Aorta (tissue), 5 donors: ENCODE measurements around the gene KNSTRN. TPM values are rescaled to one million over a fixed set of nuclear protein-coding genes. Genes with fewer than 3 reads are reported as not detected.

ENCODE experiments used
- ATAC-seq: fragments of 200-7000 bp; cut with Tn5 transposase; one replicate; pipeline ENCODE4 v1.9.1; 2022; ENCODE audit warnings: moderate library complexity; ENCODE audit not compliant: low FRiP score
- DNase-seq, 2 donors: peaks; one replicate each; pipeline ENCODE4 v3.0.0-alpha.2; 2020
- H3K27ac ChIP-seq, 2 donors: one replicate each; pipeline ENCODE4 v1.5.1; 2013; ENCODE audit warnings: low read length in 2 of 2, mild to moderate bottlenecking in 2 of 2, moderate library complexity in 2 of 2, control low read depth in 1 of 2, inconsistent platforms in 1 of 2, low read depth in 1 of 2
- H3K27me3 ChIP-seq, 2 donors: one replicate each; pipeline ENCODE4 v1.6.1; 2013; ENCODE audit warnings: control low read depth in 1 of 2, low read length in 1 of 2, mild to moderate bottlenecking in 1 of 2, moderate library complexity in 1 of 2; ENCODE audit not compliant: insufficient read depth in 2 of 2, control insufficient read depth in 1 of 2
- H3K36me3 ChIP-seq, 2 donors: one replicate each; pipeline ENCODE4 v1.6.1; 2013; ENCODE audit warnings: control low read depth in 1 of 2, low read length in 1 of 2, mild to moderate bottlenecking in 1 of 2; ENCODE audit not compliant: insufficient read depth in 2 of 2, control insufficient read depth in 1 of 2
- H3K4me1 ChIP-seq, 2 donors: one replicate each; pipeline ENCODE4 v1.6.1; 2013; ENCODE audit warnings: low read length in 2 of 2, control low read depth in 1 of 2, mild to moderate bottlenecking in 1 of 2, moderate library complexity in 1 of 2; ENCODE audit not compliant: insufficient read depth in 2 of 2, control insufficient read depth in 1 of 2
- H3K4me3 ChIP-seq, 2 donors: one replicate each; pipeline ENCODE4 v1.5.1; 2013; ENCODE audit warnings: low read length in 2 of 2, control low read depth in 1 of 2, mild to moderate bottlenecking in 1 of 2
- H3K9me3 ChIP-seq: one replicate; pipeline ENCODE4 v1.6.1; 2013; ENCODE audit warnings: mild to moderate bottlenecking, low read length; ENCODE audit not compliant: control insufficient read depth
- WGBS, 2 donors: extraction: QIAGEN DNeasy Blood & Tissue Kit; methylation state at CpG; one replicate each; pipeline ENCODE4 v1.1.7; 2013; 5-methylcytosine and 5-hydroxymethylcytosine counted together
- intact Hi-C, 2 donors: fragments of 100-400 bp; cut with DNase I; formaldehyde crosslinking; loops; one replicate each; pipeline versions ENCODE4 v1.14.2 to v1.15.0; 2022
- polyA plus RNA-seq, 2 donors: library from polyadenylated mRNA; stranded (reverse); fragments of 200-250 nt; gene quantifications; one replicate each; pipeline ENCODE4 v1.2.3, GENCODE V29; 2013
- total RNA-seq, 2 donors: library from RNA; stranded (reverse); fragmentation: NEBNext Ultra II Directional; extraction: Animal tissue kit (Norgen Biotek cat#: 25700); gene quantifications; one replicate each; pipeline ENCODE4 v1.2.1, GENCODE V29; 2021
- donor health status: healthy with polysubstance abuse.
- donor health status: Bipolar disorder and iron deficiency.
- donor health status: DM: no; HTN: no; CAD: no.
- donor health status: DM: no; HTN: no; CAD: no.
- donor health status: DM: yes; HTN: yes; CAD: no.

The KNSTRN gene
- total and polyA plus RNA-seq, 4 donors, result 3.1 to 7.6 (median 5.4) TPM

DNA sequence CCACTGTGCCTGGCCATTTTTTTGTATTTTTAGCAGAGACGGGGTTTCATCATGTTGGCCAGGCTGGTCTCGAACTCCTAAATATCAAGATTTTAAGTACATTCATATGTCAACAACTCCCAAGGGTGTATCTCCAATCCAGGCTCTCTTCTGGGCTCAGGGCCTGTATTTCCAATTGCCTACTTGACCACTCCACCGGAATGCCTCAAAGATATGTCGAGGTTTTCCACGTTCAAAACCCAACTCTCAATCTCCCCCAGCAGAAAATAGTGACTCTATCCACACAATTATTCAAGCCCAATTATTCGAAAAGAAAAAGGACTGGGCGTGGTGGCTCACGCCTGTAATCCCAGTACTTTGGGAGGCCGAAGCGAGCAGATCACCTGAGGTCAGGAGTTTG lies 1.9 kb upstream of the KNSTRN start:
- DNase-seq (no peak), ATAC-seq (no peak)
- no peaks in the 10 kb centered on the region for H3K36me3 ChIP-seq
- peaks cover 0 to 2% of the 10 kb centered on the region in 2 donors for H3K4me1 ChIP-seq
- no peaks in the 10 kb centered on the region for H3K27me3 ChIP-seq
- H3K27ac ChIP-seq, result no peak overlapping the region
- H3K4me3 ChIP-seq, result no peak overlapping the region
- WGBS, 2 donors, result 95 to 97% methylated on average over 10 of the region's 10 CpGs
- no peaks in the 10 kb centered on the region for H3K9me3 ChIP-seq
- intact Hi-C loops, result no loop called here

DNA sequence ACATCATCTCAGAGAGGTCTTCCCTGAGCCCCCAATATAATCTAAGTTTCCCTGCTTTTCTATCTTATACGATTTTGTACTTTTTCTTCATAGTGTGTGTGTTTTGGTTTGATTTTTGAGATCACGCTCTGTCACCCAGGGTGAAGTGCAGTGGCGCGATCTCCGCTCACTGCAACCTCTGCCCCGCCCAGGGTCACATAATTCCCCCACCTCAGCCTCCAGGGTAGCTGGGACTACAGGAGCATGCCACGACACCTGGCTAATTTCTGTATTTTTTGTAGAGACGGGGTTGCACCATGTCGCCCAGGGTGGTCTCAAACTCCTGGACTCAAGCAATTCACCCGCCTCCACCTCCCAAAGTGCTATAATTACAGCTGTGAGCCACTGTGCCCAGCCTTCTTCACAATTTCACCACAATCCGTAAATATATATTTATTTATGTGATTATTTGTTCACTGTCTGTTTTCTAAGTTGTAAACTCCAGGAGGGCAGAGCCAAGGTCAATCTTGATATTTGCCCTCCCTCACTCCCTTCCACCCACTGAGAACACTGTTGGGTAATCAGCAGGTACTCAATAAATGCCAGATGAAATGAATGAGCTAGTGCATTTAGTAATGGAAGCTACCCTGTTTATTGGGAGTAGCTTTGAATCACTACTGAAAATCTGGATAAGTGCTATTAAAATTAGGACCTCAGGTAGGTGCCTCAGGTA lies 547 bp upstream of the KNSTRN start:
- Histone ChIP-seq H3K9me3 (no peaks in the 10 kb centered on the region), H3K27ac (no peak overlapping the region), H3K4me1 (peaks cover 0 to 2% of the 10 kb centered on the region in 2 donors), H3K4me3 (no peak overlapping the region), H3K27me3 (no peaks in the 10 kb centered on the region), H3K36me3 (peaks cover 0 to 3% of the 10 kb centered on the region in 2 donors)
- 91 to 92% methylated on average over 11 of the region's 11 CpGs for WGBS, 2 donors
- intact Hi-C loops, result no loop called here
- DNase-seq (no peak), ATAC-seq (no peak)

DNA sequence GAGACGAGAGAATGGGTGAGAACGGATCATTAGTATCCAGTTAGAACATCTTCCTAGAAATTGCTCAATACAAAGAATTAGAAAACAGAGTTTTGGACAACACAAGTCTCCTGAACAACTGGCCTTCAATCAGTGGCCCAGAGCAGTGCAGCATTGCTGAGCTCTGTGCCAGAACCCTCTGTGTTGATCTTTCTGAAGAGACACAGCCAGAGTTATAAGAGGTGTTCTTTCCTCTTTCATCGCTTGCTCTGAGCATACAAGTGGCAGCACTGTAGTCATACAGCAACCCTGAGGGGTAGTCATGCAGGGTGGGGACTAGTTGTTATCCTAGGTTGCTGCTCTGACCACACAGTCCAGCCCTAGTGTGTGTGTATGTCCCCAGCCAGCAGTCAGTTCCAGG lies 4.0 kb downstream of the KNSTRN start:
- Histone ChIP-seq H3K27ac (no peak overlapping the region), H3K4me1 (peaks cover 0 to 2% of the 10 kb centered on the region in 2 donors), H3K9me3 (no peaks in the 10 kb centered on the region), H3K4me3 (no peak overlapping the region), H3K36me3 (peaks cover 0 to 7% of the 10 kb centered on the region in 2 donors), H3K27me3 (no peaks in the 10 kb centered on the region)
- DNase-seq (no peak), ATAC-seq (no peak)
- WGBS, 2 donors, result 97 to 98% methylated on average over 3 of the region's 3 CpGs
- intact Hi-C loops, result no loop called here

DNA sequence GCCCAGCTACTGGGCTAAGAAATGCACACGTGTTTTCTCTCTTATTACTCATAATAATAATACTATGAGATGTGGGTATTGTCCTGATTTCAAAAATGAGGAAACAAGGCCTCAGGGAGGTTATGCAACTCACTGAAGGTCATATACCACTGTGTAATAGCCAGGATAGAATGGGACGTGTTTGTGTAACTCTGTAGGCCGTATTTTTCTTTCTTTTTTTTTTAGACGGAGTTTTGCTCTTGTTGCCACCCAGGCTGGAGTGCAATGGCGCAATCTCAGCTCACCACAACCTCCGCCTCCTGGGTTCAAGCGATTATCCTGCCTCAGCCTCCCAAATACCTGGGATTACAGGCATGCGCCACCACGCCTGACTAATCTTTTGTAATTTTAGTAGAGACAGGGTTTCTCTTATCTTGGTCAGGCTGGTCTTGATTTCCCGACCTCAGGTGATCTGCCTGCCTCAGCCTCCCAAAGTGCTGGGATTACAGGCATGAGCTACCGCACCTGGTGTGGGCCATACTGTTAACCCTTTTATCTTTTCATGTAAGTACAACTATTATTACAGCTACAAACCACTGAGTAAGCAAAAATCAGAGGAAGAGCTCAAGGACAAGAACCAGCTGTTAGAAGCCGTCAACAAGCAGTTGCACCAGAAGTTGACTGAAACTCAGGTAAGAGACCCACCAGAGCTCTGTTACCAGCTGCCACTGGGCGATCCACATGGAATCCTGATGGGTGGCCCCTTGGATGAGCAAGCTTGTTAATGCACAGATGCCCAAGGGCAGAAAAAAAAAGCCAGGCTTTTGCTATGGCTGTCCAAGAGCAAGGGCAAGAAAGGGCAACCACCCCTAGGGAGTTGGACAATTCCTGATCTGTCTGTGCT lies 6.7 kb downstream of the KNSTRN start:
- intact Hi-C loops, result no loop called here
- H3K4me3 ChIP-seq, result no peak overlapping the region
- DNase-seq, result no peak
- no peaks in the 10 kb centered on the region for H3K9me3 ChIP-seq
- no peaks in the 10 kb centered on the region for H3K4me1 ChIP-seq
- WGBS, 2 donors, result 92 to 96% methylated on average over 13 of the region's 13 CpGs
- no peak for ATAC-seq
- no peak overlapping the region for H3K27ac ChIP-seq
- H3K36me3 ChIP-seq, result peaks cover 0 to 10% of the 10 kb centered on the region in 2 donors
- no peaks in the 10 kb centered on the region for H3K27me3 ChIP-seq

DNA sequence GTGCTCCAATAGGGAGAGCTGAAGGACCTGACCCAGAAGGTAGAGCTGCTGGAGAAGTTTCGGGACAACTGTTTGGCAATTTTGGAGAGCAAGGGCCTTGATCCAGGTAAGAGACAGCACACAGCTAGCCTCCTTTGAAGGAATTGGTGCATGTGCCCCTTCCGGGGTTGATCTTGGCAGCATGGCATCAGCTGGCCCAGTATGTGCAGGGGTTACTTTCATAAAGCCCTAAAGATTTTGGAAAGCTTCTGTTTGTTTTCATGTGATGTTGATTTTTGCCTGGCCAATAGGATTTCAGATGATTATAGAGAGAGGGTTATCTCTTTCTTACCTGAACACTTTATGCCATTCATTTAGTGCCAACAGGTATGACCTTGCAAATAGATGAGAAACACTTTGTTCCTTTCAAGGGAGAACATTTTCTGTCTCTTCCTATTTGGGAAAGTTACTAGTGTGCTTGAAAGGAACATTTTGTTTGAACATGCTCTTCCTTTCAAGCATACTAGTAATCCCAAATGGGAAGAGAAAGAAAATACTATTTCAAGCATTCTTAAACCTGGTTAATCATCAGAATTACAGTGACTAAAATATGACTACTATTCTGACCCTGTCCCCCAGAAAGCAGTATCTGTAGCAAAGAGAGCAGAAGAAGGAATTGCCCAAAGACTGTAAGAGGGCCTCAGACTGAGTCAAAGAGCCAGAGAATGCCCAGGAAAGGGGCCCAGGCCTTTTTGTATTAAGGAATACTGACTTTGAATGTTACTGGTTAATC lies 7.5 kb downstream of the KNSTRN start:
- Histone ChIP-seq H3K27ac (no peak overlapping the region), H3K27me3 (no peaks in the 10 kb centered on the region), H3K9me3 (no peaks in the 10 kb centered on the region), H3K4me3 (no peak overlapping the region), H3K36me3 (peaks cover 0 to 10% of the 10 kb centered on the region in 2 donors), H3K4me1 (no peaks in the 10 kb centered on the region)
- intact Hi-C loops, result no loop called here
- WGBS, 2 donors, result 97 to 100% methylated on average over 2 of the region's 2 CpGs
- ATAC-seq, result no peak
- DNase-seq, result no peak

DNA sequence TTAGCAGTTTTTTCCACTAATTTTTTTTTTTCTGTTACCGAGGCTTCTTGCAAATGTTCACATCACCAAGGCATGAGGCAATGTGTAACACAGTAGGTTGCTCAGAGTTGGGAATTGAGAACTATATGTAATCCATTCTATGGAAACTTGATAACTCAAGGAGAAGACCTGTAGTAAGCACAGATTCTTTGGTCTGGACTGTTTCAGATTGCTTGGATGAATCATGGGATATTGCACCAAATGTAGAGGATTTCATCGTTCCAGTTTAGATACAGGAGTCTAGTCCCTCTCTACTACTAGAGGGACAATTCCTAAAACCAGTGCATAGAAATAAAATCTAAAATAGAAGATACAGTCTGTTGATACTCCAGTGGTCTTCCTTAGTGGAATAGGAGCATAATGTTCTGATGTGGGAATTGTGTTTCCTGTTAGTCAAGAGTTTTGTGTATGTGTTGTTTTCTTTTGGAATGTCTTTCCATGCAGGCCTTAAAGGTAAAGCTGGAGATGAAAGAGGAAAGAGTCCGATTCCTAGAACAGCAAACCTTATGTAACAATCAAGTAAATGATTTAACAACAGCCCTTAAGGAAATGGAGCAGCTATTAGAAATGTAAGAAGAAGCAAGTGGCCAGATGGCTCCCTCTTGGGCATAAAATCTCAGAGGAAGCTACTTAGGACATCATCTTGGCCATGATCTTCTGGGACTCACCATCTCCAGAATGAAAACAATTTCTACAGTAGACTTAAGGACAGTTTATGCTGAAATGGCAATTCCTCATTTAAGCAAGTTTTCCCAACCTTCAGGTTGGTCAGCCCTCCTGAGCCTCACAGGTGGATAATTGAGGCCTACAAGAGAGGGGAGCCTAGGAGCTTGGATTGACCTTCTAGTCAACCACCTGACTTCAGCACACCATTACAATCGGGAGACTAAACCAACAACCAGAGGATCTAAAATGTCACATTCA lies 10.7 kb downstream of the KNSTRN start:
- ATAC-seq (no peak), DNase-seq (no peak)
- H3K4me3 ChIP-seq, result no peak overlapping the region
- H3K36me3 ChIP-seq, result peaks cover 0 to 6% of the 10 kb centered on the region in 2 donors
- no peaks in the 10 kb centered on the region for H3K27me3 ChIP-seq
- 93 to 94% methylated on average over 4 of the region's 4 CpGs for WGBS, 2 donors
- intact Hi-C loops, result no loop called here
- H3K9me3 ChIP-seq, result no peaks in the 10 kb centered on the region
- no peak overlapping the region for H3K27ac ChIP-seq
- no peaks in the 10 kb centered on the region for H3K4me1 ChIP-seq

DNA sequence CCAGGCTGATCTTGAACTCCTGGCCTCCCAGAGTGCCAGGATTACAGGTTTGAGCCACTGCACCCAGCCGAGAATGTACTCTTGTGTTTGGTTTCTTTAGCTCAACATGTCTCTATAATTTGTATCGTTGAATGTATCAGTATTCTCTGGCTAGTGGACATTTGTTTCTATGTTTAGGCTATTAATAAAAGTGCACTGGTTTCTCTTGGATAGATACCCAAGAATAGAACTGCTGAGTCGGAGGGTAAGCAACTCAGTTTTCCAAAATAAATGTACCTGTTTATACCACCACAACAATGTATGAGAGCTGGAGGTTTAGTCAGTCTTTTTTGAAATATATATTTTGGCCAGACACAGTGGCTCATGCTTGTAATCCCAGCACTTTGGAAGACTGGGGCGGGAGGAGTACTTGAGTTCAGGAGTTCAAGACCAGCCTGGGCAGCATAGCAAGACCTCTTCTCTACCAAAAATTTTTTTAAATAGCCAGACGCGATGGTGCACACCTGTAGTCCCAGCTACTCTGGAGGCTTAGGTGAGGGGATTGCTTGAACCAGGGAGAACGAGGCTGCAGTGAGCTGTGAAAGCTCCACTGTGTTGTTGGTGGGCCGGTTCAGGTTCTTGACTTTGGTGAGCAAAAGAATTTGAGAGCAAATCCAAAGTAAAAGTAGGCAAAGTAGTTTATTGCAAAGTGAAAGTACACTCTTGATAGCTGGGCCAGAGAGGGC lies 15.3 kb downstream of the KNSTRN start:
- DNase-seq (no peak), ATAC-seq (no peak)
- no peak overlapping the region for H3K4me3 ChIP-seq
- H3K36me3 ChIP-seq, result peaks cover 0 to 3% of the 10 kb centered on the region in 2 donors
- no peaks in the 10 kb centered on the region for H3K4me1 ChIP-seq
- no peak overlapping the region for H3K27ac ChIP-seq
- no peaks in the 10 kb centered on the region for H3K27me3 ChIP-seq
- intact Hi-C loops, result no loop called here
- 62 to 68% methylated on average over 8 of the region's 8 CpGs for WGBS, 2 donors
- no peaks in the 10 kb centered on the region for H3K9me3 ChIP-seq
